HCT116 (cell line): ENCODE measurements around the gene CAB39L. TPM values are rescaled to one million over a fixed set of nuclear protein-coding genes. Genes with fewer than 3 reads are reported as not detected.

ENCODE experiments used
- ATAC-seq: fragments of 200-7000 bp; cut with Tn5 transposase; 2 replicates; pipeline ENCODE4 v1.9.1; 2020; ENCODE audit warnings: mild to moderate bottlenecking, moderate library complexity
- BruUV-seq: library from RNA; stranded (reverse); fragments of 400-500 nt; replicated peaks from 2 replicates; lab custom pipeline; 2021; lab: Mats Ljungman, UMichigan
- CTCF ChIA-PET: fragments of 300-600 bp; sonication (Branson Sonifier 250); formaldehyde crosslinking; loops from one replicate; lab custom pipeline; 2021; ENCODE audit warnings: antibody characterized with exemption; lab: Charles Lee
- POLR2A ChIA-PET: fragments of 300-600, 350-600 bp; sonication (Branson Sonifier 250); formaldehyde crosslinking; loops from one replicate; lab custom pipeline; 2021; ENCODE audit warnings: antibody characterized with exemption; lab: Charles Lee
- RAD21 ChIA-PET, 2 experiments: fragments of 300-600 bp; sonication (Branson Sonifier 250); formaldehyde crosslinking; loops; one replicate each; lab custom pipeline; 2023; ENCODE audit warnings: low total read pairs in 2 of 2; ENCODE audit not compliant: uncharacterized antibody in 2 of 2, unreplicated experiment in 2 of 2, low non-redundant PET in 1 of 2; lab: Charles Lee
- DNase-seq: peaks from one replicate; pipeline ENCODE4 v3.0.0-alpha.2; 2010; ENCODE audit warnings: low read depth, low spot score
- H2AFZ ChIP-seq: fragments of 200-600 bp; shearing (Covaris generic), sonication (generic); 2 replicates; pipeline ENCODE4 v1.6.1; 2017; ENCODE audit warnings: low read depth, mixed run types, mixed read lengths, antibody characterized with exemption, low read length; ENCODE audit not compliant: poor library complexity, severe bottlenecking
- H3K27ac ChIP-seq: 2 replicates; pipeline ENCODE4 v1.5.1; 2012; ENCODE audit warnings: low read depth, low read length
- H3K27me3 ChIP-seq: fragments of 200-600 bp; sonication (generic); 2 replicates; pipeline ENCODE4 v1.6.1; 2016; ENCODE audit warnings: mixed run types, low read length, mixed read lengths; ENCODE audit not compliant: insufficient read depth
- H3K36me3 ChIP-seq, 2 experiments: fragments of 200-500 bp in 1 of 2; fragments of 200-600 bp in 1 of 2; sonication (Bioruptor generic) in 1 of 2; sonication (generic) in 1 of 2; 2 replicates each; pipeline versions ENCODE4 v1.5.1 to v1.6.1; 2014 to 2016; ENCODE audit warnings: low read length in 2 of 2, inconsistent platforms in 1 of 2, mixed read lengths in 1 of 2, mixed run types in 1 of 2; ENCODE audit not compliant: insufficient read depth in 2 of 2, control insufficient read depth in 1 of 2
- H3K4me1 ChIP-seq, 2 experiments: fragments of 200-600 bp in 1 of 2; sonication (generic) in 1 of 2; 2 replicates each; pipeline versions ENCODE4 v1.5.1 to v1.6.1; 2012 to 2017; ENCODE audit warnings: low read length in 2 of 2, inconsistent platforms in 1 of 2, mild to moderate bottlenecking in 1 of 2, mixed read lengths in 1 of 2, mixed run types in 1 of 2, moderate library complexity in 1 of 2; ENCODE audit not compliant: insufficient read depth in 2 of 2, control insufficient read depth in 1 of 2
- H3K4me2 ChIP-seq: fragments of 200-600 bp; sonication (generic); 2 replicates; pipeline ENCODE4 v1.6.1; 2017; ENCODE audit warnings: mixed run types, low read length, mixed read lengths
- H3K4me3 ChIP-seq, 2 experiments: fragments of 200-600 bp in 1 of 2; sonication (generic) in 1 of 2; replicated peaks in 1 of 2; 2 replicates each; pipeline ENCODE4 v1.5.1; 2011 to 2016; ENCODE audit warnings: low read length in 2 of 2, control low read depth in 1 of 2, low read depth in 1 of 2, mild to moderate bottlenecking in 1 of 2, mixed read lengths in 1 of 2, mixed run types in 1 of 2
- H3K79me2 ChIP-seq: fragments of 200-600 bp; sonication (generic); 2 replicates; pipeline ENCODE4 v1.6.1; 2017; ENCODE audit warnings: mild to moderate bottlenecking, mixed run types, low read length, moderate library complexity, mixed read lengths; ENCODE audit not compliant: insufficient read depth
- H3K9ac ChIP-seq: fragments of 200-600 bp; sonication (generic); 2 replicates; pipeline ENCODE4 v1.6.1; 2016; ENCODE audit warnings: low read length, mixed read lengths
- H3K9me2 ChIP-seq: fragments of 200-600 bp; sonication (generic), shearing (Covaris generic); 2 replicates; pipeline ENCODE4 v1.6.1; 2017; ENCODE audit warnings: mixed run types, mild to moderate bottlenecking, moderate library complexity; ENCODE audit not compliant: insufficient read depth
- H3K9me3 ChIP-seq, 2 experiments: fragments of 200-500 bp in 1 of 2; fragments of 200-600 bp in 1 of 2; sonication (Bioruptor generic) in 1 of 2; sonication (generic) in 1 of 2; 2 replicates each; pipeline ENCODE4 v1.6.1; 2014 to 2017; ENCODE audit warnings: low read length in 2 of 2, mixed read lengths in 2 of 2, inconsistent platforms in 1 of 2, low read depth in 1 of 2, mild to moderate bottlenecking in 1 of 2, mixed run types in 1 of 2, moderate library complexity in 1 of 2; ENCODE audit not compliant: control insufficient read depth in 1 of 2, insufficient read depth in 1 of 2
- H4K20me1 ChIP-seq: fragments of 200-600 bp; sonication (generic), shearing (Covaris generic); 2 replicates; pipeline ENCODE4 v1.6.1; 2017; ENCODE audit warnings: mixed run types, mild to moderate bottlenecking, moderate library complexity; ENCODE audit not compliant: insufficient read depth
- CBX3 ChIP-seq: IDR thresholded peaks from 2 replicates; pipeline ENCODE4 v1.6.1; 2012; ENCODE audit warnings: low read depth
- CEBPB ChIP-seq: IDR thresholded peaks from 2 replicates; pipeline ENCODE4 v1.6.1; 2012; ENCODE audit warnings: low read depth
- EGR1 ChIP-seq: IDR thresholded peaks from 2 replicates; pipeline ENCODE4 v1.6.1; 2012; ENCODE audit warnings: low read depth
- ELF1 ChIP-seq: IDR thresholded peaks from 2 replicates; pipeline ENCODE4 v1.6.1; 2012; ENCODE audit warnings: low read depth, borderline replicate concordance
- EZH2 ChIP-seq: fragments of 200-600 bp; sonication (generic); IDR thresholded peaks from 2 replicates; pipeline ENCODE4 v1.6.1; 2017; ENCODE audit warnings: antibody characterized with exemption, mixed run types
- EZH2phosphoT487 ChIP-seq: fragments of 200-600 bp; IDR thresholded peaks from 2 replicates; pipeline ENCODE4 v1.6.1; 2018; ENCODE audit warnings: antibody characterized with exemption, borderline replicate concordance
- FOSL1 ChIP-seq: IDR thresholded peaks from 2 replicates; pipeline ENCODE4 v1.6.1; 2012; ENCODE audit warnings: low read depth
- MAX ChIP-seq: IDR thresholded peaks from 2 replicates; pipeline ENCODE4 v1.6.1; 2012
- POLR2AphosphoS5 ChIP-seq: IDR thresholded peaks from 2 replicates; pipeline ENCODE4 v1.6.1; 2011; ENCODE audit warnings: mild to moderate bottlenecking, low read depth, low read length, moderate library complexity
- SIN3A ChIP-seq: IDR thresholded peaks from 2 replicates; pipeline ENCODE4 v1.6.1; 2012; ENCODE audit warnings: low read depth
- SP1 ChIP-seq: IDR thresholded peaks from 2 replicates; pipeline ENCODE4 v1.6.1; 2012; ENCODE audit warnings: low read depth
- TCF7L2 ChIP-seq: IDR thresholded peaks from 2 replicates; pipeline ENCODE4 v1.7.0; 2011; ENCODE audit warnings: borderline replicate concordance, inconsistent platforms; ENCODE audit not compliant: insufficient read depth, insufficient read length; ENCODE audit errors: extremely low read depth
- YY1 ChIP-seq: IDR thresholded peaks from 2 replicates; pipeline ENCODE4 v1.6.1; 2011; ENCODE audit warnings: low read length, low read depth, moderate library complexity, mild to moderate bottlenecking; ENCODE audit not compliant: insufficient replicate concordance; ENCODE audit errors: extremely low read depth
- ZFX ChIP-seq: fragments of 450-650 bp; IDR thresholded peaks from 2 replicates; pipeline ENCODE4 v1.6.1; 2017
- ZNF274 ChIP-seq: fragments of 200-500 bp; sonication (Bioruptor generic); IDR thresholded peaks from 2 replicates; pipeline ENCODE4 v1.6.1; 2014; ENCODE audit warnings: mild to moderate bottlenecking, low read depth, low read length, inconsistent platforms
- intact Hi-C: fragments of 100-400 bp; cut with micrococcal nuclease; formaldehyde crosslinking; loops from 2 replicates; pipeline ENCODE4 v1.10.0; 2022
- total RNA-seq: library from RNA; stranded (reverse); gene quantifications from one replicate; pipeline ENCODE4 v1.2.1, GENCODE V29; 2021; ENCODE audit not compliant: unreplicated experiment
- TF ChIP-seq, protein P1 (sequence below): IDR thresholded peaks from 2 replicates; pipeline ENCODE4 v1.6.1; 2012; ENCODE audit warnings: low read depth
- TF ChIP-seq, protein P2 (sequence below): IDR thresholded peaks from 2 replicates; pipeline ENCODE4 v1.6.1; 2011; ENCODE audit warnings: mild to moderate bottlenecking, low read length, moderate library complexity; ENCODE audit not compliant: insufficient replicate concordance; ENCODE audit errors: extremely low read depth
- TF ChIP-seq, protein P3 (sequence below): IDR thresholded peaks from 2 replicates; pipeline ENCODE4 v1.6.1; 2012

Gene CAB39L
- total RNA-seq, 1 experiment from 2014 or later, result 6.1 TPM

DNA sequence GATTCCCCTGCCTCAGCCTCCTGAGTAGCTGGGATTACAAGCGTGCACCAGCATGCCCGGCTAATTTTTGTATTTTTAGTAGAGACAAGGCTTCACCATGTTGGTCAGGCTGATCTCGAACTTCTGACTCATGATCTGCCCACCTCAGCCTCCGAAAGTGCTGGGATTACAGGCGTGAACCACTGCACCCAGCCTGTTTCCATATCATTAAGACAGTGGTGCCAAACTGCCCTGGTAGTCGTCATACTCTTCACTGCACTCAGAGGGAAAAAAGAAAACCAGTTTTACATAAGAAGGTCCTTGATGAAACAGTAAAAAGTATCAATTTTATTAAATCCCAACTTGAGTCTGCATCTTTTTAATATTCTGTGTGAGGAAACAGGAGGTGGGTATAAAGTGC lies 181.2 kb downstream of the CAB39L start:
- intact Hi-C loops, result no loop called here
- DNase-seq, result no peak
- POLR2A ChIA-PET, result no interaction called here

More for the DNA sequence above, 181.2 kb downstream of the CAB39L start:
- no peaks in the 10 kb centered on the region for H3K4me1 ChIP-seq
- H3K36me3 ChIP-seq, result peaks cover 2 to 16% of the 10 kb centered on the region in 2 experiments; a peak in 2 of 4 replicates
- BruUV-seq, result no TSS peak
- H3K9ac ChIP-seq, result no peak overlapping the region
- H3K4me3 ChIP-seq, result no peak overlapping the region
- CTCF ChIA-PET, result no interaction called here
- no peaks in the 10 kb centered on the region for H3K9me3 ChIP-seq
- H3K27me3 ChIP-seq, result no peaks in the 10 kb centered on the region
- RAD21 ChIA-PET, result no interaction called here
- H3K9me2 ChIP-seq, result no peaks in the 10 kb centered on the region
- H3K4me2 ChIP-seq, result no peak overlapping the region
- H3K27ac ChIP-seq, result no peak overlapping the region
- no peak overlapping the region for H2AFZ ChIP-seq
- ATAC-seq, result no peak
- no peaks in the 10 kb centered on the region for H3K79me2 ChIP-seq
- H4K20me1 ChIP-seq, result no peaks in the 10 kb centered on the region
- no peak for TF ChIP-seq TCF7L2
- TF ChIP-seq SIN3A, result no peak
- TF ChIP-seq, protein P1, sequence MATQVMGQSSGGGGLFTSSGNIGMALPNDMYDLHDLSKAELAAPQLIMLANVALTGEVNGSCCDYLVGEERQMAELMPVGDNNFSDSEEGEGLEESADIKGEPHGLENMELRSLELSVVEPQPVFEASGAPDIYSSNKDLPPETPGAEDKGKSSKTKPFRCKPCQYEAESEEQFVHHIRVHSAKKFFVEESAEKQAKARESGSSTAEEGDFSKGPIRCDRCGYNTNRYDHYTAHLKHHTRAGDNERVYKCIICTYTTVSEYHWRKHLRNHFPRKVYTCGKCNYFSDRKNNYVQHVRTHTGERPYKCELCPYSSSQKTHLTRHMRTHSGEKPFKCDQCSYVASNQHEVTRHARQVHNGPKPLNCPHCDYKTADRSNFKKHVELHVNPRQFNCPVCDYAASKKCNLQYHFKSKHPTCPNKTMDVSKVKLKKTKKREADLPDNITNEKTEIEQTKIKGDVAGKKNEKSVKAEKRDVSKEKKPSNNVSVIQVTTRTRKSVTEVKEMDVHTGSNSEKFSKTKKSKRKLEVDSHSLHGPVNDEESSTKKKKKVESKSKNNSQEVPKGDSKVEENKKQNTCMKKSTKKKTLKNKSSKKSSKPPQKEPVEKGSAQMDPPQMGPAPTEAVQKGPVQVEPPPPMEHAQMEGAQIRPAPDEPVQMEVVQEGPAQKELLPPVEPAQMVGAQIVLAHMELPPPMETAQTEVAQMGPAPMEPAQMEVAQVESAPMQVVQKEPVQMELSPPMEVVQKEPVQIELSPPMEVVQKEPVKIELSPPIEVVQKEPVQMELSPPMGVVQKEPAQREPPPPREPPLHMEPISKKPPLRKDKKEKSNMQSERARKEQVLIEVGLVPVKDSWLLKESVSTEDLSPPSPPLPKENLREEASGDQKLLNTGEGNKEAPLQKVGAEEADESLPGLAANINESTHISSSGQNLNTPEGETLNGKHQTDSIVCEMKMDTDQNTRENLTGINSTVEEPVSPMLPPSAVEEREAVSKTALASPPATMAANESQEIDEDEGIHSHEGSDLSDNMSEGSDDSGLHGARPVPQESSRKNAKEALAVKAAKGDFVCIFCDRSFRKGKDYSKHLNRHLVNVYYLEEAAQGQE, result no peak
- TF ChIP-seq FOSL1, result no peak
- TF ChIP-seq ZNF274, result no peak
- TF ChIP-seq, protein P2, sequence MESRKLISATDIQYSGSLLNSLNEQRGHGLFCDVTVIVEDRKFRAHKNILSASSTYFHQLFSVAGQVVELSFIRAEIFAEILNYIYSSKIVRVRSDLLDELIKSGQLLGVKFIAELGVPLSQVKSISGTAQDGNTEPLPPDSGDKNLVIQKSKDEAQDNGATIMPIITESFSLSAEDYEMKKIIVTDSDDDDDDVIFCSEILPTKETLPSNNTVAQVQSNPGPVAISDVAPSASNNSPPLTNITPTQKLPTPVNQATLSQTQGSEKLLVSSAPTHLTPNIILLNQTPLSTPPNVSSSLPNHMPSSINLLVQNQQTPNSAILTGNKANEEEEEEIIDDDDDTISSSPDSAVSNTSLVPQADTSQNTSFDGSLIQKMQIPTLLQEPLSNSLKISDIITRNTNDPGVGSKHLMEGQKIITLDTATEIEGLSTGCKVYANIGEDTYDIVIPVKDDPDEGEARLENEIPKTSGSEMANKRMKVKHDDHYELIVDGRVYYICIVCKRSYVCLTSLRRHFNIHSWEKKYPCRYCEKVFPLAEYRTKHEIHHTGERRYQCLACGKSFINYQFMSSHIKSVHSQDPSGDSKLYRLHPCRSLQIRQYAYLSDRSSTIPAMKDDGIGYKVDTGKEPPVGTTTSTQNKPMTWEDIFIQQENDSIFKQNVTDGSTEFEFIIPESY, result no peak
- TF ChIP-seq CBX3, result no peak
- no peak for TF ChIP-seq MAX
- TF ChIP-seq SP1, result no peak
- TF ChIP-seq EGR1, result no peak
- TF ChIP-seq EZH2, result no peak
- TF ChIP-seq CEBPB, result no peak
- TF ChIP-seq ZFX, result no peak
- no peak for TF ChIP-seq ELF1
- no peak for TF ChIP-seq POLR2AphosphoS5
- TF ChIP-seq YY1, result no peak
- TF ChIP-seq, protein P3, sequence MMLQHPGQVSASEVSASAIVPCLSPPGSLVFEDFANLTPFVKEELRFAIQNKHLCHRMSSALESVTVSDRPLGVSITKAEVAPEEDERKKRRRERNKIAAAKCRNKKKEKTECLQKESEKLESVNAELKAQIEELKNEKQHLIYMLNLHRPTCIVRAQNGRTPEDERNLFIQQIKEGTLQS, result no peak
- TF ChIP-seq EZH2phosphoT487, result no peak
